Right lobe of liver (tissue), 4 donors: Measurements from ENCODE around the gene NPR1.

Experiments
- POLR2A ChIP-seq: fragments of 450-650 bp; IDR thresholded peaks from one replicate; pipeline ENCODE4 v1.6.1; 2017; ENCODE audit warnings: antibody characterized with exemption, mild to moderate bottlenecking
- TF ChIP-seq, protein P1 (sequence below), 4 donors: fragments of 200-600 bp in 3 of 4; fragments of 450-650 bp in 1 of 4; IDR thresholded peaks; one replicate each; pipeline versions ENCODE4 v1.5.1 to v1.8.0; 2016 to 2022; ENCODE audit warnings: antibody characterized with exemption in 4 of 4, mild to moderate bottlenecking in 2 of 4
- donor health status: DM: no; HTN: no; CAD: no.
- donor health status: DM: no; HTN: no; CAD: no.
- donor health status: DM: no; HTN: yes; CAD: no.

DNA sequence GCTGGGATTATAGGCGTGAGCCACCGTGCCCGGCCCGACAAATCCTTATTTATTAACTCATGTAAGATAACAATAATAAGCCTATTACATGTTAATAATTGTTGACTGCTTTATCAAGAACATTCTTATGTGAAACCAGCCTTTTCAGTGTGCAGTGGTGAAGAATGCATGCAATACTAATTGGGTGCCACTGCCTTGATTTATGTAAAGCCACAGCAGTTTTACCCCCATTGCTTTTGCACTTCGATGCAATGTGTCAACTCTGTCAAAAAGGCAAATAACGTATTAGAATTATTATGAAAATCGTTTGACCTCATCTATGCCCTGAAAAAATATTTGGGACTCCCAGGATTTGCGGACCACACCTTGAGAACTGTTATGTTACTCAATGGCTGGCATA lies 18.3 kb downstream of the NPR1 start:
- TF ChIP-seq, protein P1, sequence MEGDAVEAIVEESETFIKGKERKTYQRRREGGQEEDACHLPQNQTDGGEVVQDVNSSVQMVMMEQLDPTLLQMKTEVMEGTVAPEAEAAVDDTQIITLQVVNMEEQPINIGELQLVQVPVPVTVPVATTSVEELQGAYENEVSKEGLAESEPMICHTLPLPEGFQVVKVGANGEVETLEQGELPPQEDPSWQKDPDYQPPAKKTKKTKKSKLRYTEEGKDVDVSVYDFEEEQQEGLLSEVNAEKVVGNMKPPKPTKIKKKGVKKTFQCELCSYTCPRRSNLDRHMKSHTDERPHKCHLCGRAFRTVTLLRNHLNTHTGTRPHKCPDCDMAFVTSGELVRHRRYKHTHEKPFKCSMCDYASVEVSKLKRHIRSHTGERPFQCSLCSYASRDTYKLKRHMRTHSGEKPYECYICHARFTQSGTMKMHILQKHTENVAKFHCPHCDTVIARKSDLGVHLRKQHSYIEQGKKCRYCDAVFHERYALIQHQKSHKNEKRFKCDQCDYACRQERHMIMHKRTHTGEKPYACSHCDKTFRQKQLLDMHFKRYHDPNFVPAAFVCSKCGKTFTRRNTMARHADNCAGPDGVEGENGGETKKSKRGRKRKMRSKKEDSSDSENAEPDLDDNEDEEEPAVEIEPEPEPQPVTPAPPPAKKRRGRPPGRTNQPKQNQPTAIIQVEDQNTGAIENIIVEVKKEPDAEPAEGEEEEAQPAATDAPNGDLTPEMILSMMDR (IDR thresholded peaks at IDR 0.05) = no peak
- TF ChIP-seq POLR2A = no peak
